GM21825 (cell line): Measurements from ENCODE around the gene ZC3H10.
A peak's percentile ranks its signal among the peaks of the same experiment; 100 is the strongest.

ENCODE experiments used
- ATAC-seq: cut with Tn5 transposase; IDR thresholded peaks from one replicate; pipeline ENCODE4 v1.9.1; 2021; ENCODE audit warnings: mild to moderate bottlenecking, moderate library complexity; ENCODE audit not compliant: unreplicated experiment

The ZC3H10 gene

DNA sequence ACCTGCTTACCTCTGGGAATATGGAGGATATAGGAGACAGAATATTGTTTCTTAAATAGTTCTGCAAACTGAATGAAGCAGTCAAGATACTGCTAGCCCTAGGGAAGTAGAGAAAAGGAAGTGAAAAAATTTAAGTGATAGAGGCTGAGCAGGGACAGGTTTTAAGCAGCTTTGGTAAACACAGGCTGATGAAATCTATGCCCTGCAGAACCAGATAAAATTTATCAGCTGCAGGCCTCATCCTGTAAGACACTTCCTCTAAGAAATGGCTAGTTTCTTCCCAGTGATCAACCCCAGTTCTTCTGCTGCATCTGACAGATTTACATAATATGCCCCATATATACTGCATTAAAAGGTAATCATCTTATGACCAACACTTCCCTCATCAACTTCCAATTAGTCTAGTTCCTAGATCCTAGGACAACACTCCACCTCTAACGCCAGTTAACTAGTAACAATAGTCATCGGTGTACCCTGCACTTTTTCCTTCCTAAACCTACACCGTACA is 8.7 kb downstream of the ZC3H10 start:
- ATAC-seq = no peak

DNA sequence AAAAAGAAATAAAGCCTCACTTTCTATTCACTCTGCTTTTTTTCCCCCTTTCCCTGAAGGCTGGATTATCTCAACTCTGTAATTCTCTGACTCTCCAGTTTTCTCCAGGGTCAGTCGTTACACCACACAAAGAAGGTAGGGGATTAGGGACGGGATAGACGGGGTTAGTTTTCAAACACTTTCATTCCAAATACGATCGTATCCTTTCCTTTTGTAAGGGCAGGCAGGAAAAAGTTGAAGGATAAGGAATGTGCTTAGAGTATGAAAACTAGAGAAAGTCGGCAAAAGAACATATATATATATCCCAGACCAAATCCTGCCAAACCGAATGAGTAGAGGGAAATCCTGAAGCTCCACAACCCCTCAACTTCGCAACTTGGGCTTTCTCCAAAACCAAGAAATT is 9.4 kb downstream of the ZC3H10 start:
- no peak for ATAC-seq

DNA sequence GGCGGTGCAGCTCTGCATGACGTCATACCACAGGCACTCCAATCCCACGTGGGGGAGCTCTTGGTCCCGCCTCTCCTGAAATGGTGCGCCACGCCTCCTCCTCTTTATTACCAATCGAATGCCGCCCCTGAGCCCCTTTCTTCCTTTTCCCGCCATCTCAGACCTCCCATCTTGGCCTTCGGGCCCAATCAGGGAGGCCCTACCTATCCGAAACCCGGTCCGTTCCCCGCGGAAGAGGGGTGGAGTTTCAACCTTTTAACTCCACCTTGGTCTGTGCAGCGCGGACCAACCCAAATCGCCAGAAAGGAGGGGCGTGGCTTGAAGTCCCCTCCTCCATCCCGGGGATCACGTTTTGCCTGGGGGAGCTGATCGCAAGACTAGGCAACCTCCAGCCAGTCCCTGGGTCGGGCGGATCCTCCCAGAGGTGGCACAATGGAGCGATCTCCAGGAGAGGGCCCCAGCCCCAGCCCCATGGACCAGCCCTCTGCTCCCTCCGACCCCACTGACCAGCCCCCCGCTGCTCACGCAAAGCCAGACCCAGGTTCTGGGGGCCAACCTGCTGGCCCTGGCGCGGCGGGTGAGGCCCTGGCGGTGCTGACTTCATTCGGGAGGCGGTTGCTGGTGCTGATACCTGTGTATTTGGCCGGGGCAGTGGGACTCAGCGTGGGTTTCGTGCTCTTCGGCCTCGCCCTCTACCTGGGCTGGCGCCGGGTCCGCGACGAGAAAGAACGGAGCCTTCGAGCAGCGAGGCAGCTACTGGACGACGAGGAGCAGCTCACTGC is 10.0 kb downstream of the ZC3H10 start, which contains the start of gene ESYT1:
TSS of gene ESYT1 (plus strand) at position 380 of the 782 bp plus-strand sequence. CDS start at position 433, 53 bp downstream.
- ATAC-seq = peak; percentile 88

DNA sequence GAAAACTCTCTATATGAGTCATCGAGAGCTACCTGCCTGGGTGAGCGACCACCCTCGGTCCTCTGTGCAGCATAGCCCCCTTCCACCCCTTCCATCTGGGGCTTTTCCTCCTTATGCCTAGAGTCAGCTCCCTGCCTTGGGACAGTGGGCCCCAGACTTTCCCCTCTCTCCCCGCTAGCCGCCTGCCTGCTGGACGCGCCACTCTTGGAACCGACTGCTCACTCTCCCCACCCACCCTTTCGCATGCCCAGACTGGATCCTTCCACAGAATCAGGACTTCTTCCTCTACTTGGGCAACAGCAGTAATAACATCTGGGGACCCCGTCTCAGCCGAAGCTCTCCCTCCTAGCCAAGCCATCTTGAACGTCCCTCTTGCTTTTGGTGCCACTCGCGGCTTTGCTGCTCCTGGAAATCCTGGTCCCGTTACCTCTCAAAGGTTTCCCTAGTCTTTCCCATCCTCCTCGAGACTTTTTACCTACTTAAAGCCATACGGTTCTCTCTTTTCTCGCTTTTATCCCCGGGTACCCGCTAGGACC is 10.7 kb downstream of the ZC3H10 start:
- no peak for ATAC-seq

DNA sequence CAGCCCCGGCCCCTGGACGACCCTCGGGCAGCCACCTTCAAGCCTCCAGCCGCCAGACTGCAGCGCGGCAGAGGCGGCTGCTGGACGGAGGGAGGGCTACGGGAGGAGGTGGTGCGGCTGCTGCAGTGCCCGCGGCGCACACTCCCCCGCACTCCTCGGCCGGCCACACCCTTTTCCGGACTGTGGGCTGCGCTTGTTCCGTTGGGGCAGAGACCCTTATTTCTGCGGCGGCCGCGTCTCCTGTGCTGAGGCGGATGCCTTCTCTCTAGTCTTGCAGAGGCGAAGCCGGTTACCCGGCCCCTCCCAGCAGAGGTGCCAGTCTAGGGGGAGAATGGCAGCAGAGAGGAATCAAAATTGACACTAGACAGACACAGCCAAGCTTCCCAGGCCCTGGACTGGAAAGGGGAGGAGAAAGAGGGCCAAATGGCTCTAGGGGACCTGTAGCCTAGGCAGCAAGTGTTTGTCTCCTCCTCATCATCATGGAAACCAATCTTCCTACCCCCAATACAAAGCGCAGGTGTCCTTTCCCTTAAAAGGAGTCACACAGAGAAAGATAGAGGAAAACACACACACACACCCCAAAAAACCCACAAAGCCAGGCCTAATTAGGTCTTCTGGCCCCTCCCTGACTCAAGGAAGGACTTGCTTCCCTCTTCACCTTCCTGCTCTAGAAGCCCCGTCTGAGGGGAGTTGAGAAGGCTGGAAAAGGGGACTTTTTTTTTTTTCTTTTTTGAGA is 11.3 kb downstream of the ZC3H10 start:
- ATAC-seq = no peak

DNA sequence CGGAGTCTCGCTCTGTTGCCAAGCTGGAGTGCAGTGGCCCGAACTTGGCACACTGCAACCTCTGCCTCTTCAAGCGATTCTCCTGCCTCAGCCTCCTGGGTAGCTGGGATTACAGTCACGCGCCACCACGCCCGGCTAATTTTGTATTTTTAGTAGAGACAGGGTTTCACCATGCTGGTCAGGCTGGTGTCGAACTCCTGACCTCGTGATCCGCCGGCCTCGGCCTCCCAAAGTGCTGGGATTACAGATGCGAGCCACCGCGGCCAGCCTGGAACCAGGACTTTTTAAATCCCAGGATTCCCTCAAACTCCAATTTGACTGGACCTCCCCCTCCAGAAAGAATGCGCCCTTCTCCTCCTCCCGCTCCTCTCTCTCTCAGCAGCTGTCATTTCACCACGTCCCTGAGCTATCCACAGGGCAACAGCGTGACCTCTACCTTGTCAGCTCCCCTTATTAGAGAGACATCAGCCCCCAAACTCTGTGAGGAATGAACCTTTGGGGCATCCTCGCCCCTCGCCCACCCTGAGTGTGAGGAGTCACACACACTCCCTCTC is 12.0 kb downstream of the ZC3H10 start:
- no peak for ATAC-seq

DNA sequence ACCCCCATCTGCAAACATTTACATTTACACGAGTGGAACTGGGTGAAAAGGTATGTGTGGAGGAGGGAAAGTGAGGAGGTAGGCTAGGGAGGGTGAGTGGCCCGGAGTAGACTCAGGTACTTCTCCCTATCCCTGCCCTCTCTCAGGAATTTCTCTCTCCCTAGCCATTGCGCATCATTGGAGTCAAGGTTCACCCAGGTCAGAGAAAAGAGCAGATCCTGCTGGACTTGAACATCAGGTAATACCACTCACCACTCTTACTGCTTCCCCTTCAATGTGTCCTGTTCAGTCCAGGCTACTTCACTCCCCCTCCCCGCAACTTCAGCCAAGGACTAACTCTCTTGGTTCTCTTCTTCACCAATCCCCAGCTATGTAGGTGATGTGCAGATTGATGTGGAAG is 12.8 kb downstream of the ZC3H10 start:
- ATAC-seq = no peak

DNA sequence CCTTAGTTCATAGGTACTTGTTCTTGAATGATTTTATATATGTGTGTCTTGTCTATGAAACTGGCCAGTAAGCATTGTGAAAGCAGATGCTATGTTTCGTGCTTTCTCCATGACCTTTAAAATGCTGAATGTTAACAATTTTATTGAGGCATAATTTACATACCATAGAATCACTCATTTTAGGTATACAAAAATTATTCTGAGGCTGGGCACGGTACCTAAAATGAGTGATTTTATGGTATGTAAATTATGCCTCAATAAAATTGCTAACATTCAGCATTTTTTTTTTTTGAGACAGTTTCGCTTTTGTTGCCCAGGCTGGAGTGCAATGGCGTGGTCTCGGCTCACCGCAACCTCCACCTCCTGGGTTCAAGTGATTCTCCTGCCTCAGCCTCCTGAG is 16.8 kb downstream of the ZC3H10 start:
- ATAC-seq = no peak

DNA sequence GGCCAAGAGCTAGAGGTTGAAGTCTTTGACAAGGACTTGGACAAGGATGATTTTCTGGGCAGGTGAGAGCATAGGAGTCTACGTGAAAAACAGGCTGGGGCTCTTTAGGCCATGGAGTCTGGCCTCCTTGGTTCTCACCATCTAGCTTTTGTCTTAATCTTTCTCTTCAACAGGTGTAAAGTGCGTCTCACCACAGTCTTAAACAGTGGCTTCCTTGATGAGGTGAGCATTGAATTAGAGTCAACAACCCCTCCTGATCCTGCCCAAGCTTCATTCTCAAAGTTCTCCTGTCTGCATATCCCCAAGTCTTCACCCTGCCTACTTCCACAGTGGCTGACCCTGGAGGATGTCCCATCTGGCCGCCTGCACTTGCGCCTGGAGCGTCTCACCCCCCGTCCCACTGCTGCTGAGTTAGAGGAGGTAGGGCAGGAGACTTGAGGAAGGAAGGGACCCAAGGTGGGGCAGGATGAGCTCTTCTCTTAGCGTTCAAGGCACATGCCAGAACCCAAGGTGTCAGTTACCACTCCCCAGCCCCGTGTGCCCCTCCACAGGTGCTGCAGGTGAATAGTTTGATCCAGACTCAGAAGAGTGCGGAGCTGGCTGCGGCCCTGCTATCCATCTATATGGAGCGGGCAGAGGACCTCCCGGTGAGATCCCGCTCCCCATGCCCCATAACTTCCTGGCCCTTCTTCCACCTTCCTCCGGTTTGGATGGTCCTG is 19.9 kb downstream of the ZC3H10 start:
- ATAC-seq = no peak

DNA sequence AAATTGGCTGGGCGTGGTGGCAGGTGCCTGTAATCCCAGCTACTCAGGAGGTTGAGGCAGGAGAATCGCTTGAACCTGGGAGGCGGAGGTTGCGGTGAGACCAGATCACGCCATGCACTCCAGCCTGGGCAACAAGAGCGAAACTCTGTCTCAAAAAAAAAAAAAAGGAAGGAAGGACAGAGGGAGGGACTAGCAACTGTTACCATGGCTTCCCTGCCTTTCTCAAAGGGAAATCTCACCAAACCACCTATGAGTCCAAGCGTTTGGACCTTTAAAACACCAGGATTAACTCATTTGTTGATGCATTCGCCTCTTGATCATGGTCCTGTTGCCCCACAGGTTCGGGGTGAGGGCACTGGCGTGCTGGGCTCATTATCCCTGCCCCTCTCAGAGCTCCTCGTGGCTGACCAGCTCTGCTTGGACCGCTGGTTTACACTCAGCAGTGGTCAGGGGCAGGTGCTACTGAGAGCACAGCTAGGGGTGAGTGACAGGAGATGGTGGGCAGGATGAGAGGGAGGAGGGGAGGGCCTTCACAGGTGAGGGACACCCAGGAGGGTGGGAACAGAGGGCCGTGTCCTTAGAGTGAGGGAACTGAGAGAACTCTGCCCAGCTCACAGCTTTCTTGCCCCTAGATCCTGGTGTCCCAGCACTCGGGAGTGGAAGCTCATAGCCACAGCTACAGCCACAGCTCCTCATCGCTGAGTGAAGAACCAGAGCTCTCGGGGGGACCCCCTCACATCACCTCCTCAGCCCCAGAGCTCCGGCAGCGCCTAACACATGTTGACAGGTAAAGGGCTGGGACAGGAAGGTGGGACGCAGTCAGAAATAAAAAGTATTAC is 24.1 kb downstream of the ZC3H10 start:
- no peak for ATAC-seq

DNA sequence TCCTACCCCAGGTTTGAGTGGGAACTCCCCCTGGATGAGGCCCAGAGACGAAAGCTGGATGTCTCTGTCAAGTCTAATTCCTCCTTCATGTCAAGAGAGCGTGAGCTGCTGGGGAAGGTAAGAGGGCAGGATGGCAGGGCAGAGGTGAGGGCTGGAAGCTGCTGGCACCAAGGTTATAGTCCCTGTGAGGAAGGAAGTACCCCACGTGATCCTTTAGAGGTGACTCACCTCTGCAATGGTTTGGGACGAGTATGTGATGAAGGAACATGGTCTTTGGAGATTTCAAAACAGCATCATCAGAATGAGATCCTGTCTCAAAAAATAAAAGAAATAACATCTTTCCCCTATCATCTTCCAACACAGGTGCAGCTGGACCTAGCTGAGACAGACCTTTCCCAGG is 25.2 kb downstream of the ZC3H10 start:
- no peak for ATAC-seq

DNA sequence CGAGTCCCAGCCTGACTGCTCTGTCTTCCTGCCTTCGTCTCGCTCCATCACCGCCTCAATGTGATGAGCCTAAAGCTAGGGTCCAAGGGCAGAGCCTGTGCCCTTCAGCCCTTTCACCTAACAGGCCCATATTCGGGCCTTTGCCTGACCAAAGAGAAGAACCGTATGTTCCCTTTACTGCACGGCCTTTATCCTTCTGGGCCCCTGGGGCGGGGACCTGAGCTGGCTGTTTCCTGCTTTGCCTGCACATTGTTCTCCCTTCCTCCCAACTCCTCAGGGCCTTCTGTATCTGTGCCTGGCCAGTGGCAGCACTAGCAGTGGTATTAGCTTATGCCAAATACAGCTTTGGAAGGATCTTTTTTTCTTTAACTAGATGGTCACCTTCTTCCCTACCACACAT is 25.8 kb downstream of the ZC3H10 start:
- ATAC-seq = no peak

DNA sequence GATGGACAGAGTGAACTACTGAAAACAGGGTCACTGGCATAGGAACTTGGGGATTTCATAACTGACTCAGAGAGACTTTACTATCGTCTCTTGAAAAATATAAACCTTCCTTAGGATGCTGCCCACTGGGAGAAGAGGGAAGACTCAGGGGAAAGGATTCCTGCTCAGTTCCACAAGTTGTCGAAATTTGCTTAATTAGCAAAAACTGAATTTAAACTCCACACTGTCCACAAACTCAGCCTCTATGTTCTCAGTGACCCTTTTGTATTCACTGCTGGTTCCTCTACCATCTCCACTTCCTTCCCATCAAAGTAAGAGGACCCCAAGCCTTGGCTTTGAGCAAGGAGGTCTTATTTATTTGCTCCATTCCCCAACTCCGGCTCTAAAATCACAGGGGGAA is 27.2 kb downstream of the ZC3H10 start:
- ATAC-seq = no peak

DNA sequence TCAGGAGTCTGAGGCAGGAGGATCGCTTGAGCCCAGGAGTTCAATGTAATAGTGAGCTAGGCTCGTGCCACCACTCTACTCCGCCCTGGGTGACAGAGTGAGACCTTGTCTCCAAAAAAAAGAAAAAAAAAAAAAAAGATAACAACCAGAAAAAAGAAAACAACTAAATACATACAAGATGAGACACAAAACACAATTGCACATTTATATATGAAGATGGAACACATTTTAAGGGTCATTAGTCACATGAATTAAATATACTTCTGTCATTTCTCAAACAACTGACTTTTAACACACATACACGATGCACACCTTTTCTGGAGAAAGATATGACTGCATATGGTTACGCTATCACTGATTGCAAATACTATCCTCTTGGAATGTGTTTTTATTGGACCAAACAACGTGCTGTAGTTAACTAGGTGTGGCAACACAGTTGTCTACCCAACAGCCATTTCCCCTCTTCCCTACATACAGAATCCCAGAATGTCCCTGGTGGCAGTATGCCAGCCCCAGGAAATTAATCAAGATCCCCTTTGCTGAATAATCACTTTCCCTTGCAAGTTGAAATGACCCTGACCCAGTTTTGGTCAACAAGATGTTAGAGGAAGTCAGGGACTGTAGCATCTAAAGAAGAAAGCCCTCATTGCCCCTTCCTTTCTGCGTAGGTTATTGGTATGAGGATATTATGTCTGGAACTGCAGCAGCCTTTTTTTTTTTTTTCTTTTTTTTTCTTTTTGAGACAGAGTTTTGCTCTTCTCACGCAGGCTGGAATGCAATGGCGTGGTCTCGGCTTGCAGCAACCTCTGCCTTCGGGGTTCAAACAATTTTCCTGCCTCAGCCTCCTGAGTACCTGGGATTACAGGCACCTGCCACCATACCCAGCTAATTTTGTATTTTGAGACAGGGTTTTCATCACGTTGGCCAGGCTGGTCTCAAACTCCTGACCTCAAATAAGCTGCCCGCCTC is 28.7 kb downstream of the ZC3H10 start:
- no peak for ATAC-seq

DNA sequence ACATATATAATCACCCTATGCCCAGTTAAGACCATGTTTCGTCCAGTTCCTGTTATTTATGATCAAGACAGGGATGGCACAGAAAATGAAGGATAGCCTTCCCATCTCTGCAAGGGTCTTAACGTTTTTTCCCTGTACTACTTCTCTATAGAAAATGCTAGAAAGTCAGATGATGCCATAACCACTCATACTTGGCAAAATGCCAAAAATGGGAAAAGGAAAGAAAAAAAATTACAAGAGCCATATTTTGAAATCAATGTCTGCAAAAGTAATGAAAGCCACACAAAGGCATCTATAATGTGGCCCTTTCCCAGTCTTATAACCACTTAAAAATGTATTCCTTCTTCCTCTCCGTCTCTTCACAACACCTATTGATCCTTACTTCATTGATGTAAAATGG is 32.5 kb downstream of the ZC3H10 start:
- no peak for ATAC-seq

DNA sequence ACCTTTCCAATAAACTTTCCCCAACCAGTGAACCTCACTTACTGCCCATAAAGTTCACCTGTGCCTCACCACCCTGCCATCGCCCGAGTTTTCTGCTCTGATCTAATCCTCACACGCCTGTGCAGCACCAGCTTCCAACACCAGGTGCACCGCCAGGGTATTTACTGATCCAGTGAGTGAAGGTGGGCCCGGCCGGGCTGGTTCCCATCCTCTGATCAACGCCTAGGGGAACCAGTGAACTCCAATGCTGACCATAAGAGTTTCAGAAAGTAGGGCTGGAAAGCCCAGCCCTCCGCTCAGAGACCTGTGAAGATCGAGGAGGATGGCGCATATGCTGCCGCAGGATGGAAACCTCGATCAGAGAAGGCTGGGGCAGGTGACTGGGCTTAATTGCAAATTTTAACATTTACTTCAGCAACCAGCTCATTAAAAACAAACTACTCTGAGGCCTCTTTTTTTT is 33.6 kb downstream of the ZC3H10 start:
- ATAC-seq = peak; percentile 37

DNA sequence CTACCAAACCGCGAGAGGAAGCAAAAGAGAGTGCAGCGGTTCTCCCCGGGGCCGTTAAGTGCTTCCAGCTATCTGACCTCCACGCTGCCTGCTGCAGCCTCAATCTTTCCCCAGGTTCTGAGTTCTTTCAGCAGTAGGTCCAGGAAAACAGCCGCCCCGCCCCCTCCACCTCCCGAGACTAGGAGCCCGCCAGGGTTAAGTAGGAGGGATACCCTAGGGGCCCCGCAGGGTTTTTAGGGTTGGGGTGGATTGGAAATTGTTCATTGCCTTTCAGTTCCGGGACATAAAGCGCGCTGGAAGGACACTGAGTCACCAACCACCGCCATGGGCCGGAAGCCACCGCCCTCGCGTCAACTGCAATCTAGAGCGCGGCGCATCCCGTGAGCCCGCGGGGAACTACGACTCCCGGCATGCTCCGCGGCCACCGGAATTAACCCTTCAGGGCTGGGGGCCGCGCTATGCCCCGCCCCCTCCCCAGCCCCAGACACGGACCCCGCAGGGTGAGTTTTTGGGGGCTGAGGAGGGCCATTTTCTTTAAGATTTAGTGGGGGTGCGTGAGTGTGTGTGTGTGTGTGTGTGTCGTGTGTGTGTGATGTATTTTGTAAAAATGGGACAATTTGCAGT is 34.2 kb downstream of the ZC3H10 start, which contains the start of gene MYL6B:
TSS of gene MYL6B (plus strand) at position 456 of the 624 bp plus-strand sequence. CDS start 1,332 bp downstream, outside the sequence.
- ATAC-seq = peak; percentile 84
